AG04450 (cell line): ENCODE data around the gene STPG4. TPM values are rescaled to one million over a fixed set of nuclear protein-coding genes. Genes with fewer than 3 reads are reported as not detected.

Experiments used
- CTCF ChIA-PET: fragments of 300-600, 350-600 bp; formaldehyde crosslinking; extraction: SDS; loops from one replicate; lab custom pipeline; 2022; ENCODE audit warnings: antibody characterized with exemption, inconsistent platforms; lab: Charles Lee
- POLR2A ChIA-PET: fragments of 350-600 bp; formaldehyde crosslinking; extraction: SDS; loops from one replicate; lab custom pipeline; 2021; ENCODE audit warnings: antibody characterized with exemption, inconsistent platforms; lab: Yijun Ruan, JAX
- DNase-seq: peaks from one replicate; pipeline ENCODE4 v3.0.0-alpha.2; 2011; ENCODE audit warnings: low read depth, low spot score
- H3K27ac ChIP-seq: one replicate; pipeline ENCODE4 v1.5.1; 2012; ENCODE audit warnings: low read depth, low read length, control low read depth
- H3K27me3 ChIP-seq: one replicate; pipeline ENCODE4 v1.6.0; 2012; ENCODE audit warnings: low read length; ENCODE audit not compliant: control insufficient read depth, insufficient read depth
- H3K4me3 ChIP-seq: 2 replicates; pipeline ENCODE4 v1.5.1; 2011; ENCODE audit warnings: mild to moderate bottlenecking, low read depth, low read length, control low read depth
- H3K9me3 ChIP-seq: 2 replicates; pipeline ENCODE4 v1.5.1; 2012; ENCODE audit warnings: low read length; ENCODE audit not compliant: control insufficient read depth, insufficient read depth
- CTCF ChIP-seq: IDR thresholded peaks from 2 replicates; pipeline ENCODE4 v1.5.1; 2011; ENCODE audit warnings: low read depth, low read length, control low read depth, inconsistent platforms
- polyA plus RNA-seq: library from polyadenylated mRNA; depleted of rRNA; stranded (reverse); fragments of >200 nt; gene quantifications from 2 replicates; pipeline ENCODE4 v1.2.3, GENCODE V29; 2011

STPG4 gene
- polyA plus RNA-seq, 1 experiment: 0.14 TPM

GRCh38 chr2:47174733-47175361 lies 19.7 kb upstream of the STPG4 start:
- no peaks in the 10 kb centered on the region for H3K27me3 ChIP-seq
- ChIA-PET POLR2A (interaction anchor here (0.6 to 1.4 kb wide), 5 partner anchors 95 to 190 kb away, joined by 3 to 6 read pairs (median 4); no protein-coding TSS in a partner anchor), CTCF (interaction anchor here (1.4 to 6.1 kb wide), 2 partner anchors 9 to 148 kb away, joined by 5 to 59 read pairs; no protein-coding TSS in a partner anchor)
- peak overlapping the region; percentile 67 for H3K27ac ChIP-seq
- no peak for TF ChIP-seq CTCF
- H3K4me3 ChIP-seq: peak overlapping the region; percentile 98
- no peak for DNase-seq
- no peaks in the 10 kb centered on the region; the same call in 1 of the 2 replicates for H3K9me3 ChIP-seq

- POLR2A ChIA-PET: interaction anchor here (0.6 to 1.4 kb wide), 5 partner anchors 96 to 189 kb away, joined by 3 to 6 read pairs (median 4); no protein-coding TSS in a partner anchor
- Histone ChIP-seq H3K27ac (no peak overlapping the region), H3K27me3 (no peaks in the 10 kb centered on the region), H3K4me3 (peak overlapping the region; percentile 98), H3K9me3 (no peaks in the 10 kb centered on the region; the same call in 1 of the 2 replicates)
- CTCF ChIA-PET: interaction anchor here (0.6 to 6.1 kb wide), 3 partner anchors 10 to 185 kb away, joined by 4 to 59 read pairs (median 5); no protein-coding TSS in a partner anchor
- DNase-seq: no peak
- no peak for TF ChIP-seq CTCF
Observed at GRCh38 chr2:47173986-47174732, 19.1 kb upstream of the STPG4 start.

GRCh38 chr2:47172922-47173695 lies 18.0 kb upstream of the STPG4 start:
- peak overlapping the region; percentile 98 for H3K4me3 ChIP-seq
- ChIA-PET POLR2A (interaction anchor here (0.6 to 2.0 kb wide), 9 partner anchors 10 to 677 kb away, joined by 3 to 10 read pairs (median 4); no protein-coding TSS in a partner anchor), CTCF (interaction anchor here (0.6 to 6.1 kb wide), 9 partner anchors 8 to 319 kb away, joined by 3 to 59 read pairs (median 5); no protein-coding TSS in a partner anchor)
- no peaks in the 10 kb centered on the region for H3K27me3 ChIP-seq
- no peak for DNase-seq
- H3K27ac ChIP-seq: no peak overlapping the region
- H3K9me3 ChIP-seq: no peaks in the 10 kb centered on the region; the same call in 1 of the 2 replicates
- TF ChIP-seq CTCF: no peak

GRCh38 chr2:47172156-47172921 lies 17.2 kb upstream of the STPG4 start:
- no peak for TF ChIP-seq CTCF

More at GRCh38 chr2:47172156-47172921, 17.2 kb upstream of the STPG4 start:
- Histone ChIP-seq H3K4me3 (peak overlapping the region; percentile 98), H3K27me3 (no peaks in the 10 kb centered on the region), H3K9me3 (no peaks in the 10 kb centered on the region; the same call in 1 of the 2 replicates), H3K27ac (no peak overlapping the region)
- POLR2A ChIA-PET: interaction anchor here (0.6 to 2.0 kb wide), 11 partner anchors 9 to 187 kb away, joined by 3 to 15 read pairs (median 4); no protein-coding TSS in a partner anchor
- DNase-seq: no peak
- CTCF ChIA-PET: interaction anchor here (0.6 to 6.1 kb wide), 8 partner anchors 9 to 253 kb away, joined by 3 to 59 read pairs (median 4); no protein-coding TSS in a partner anchor
